Activated CD4-positive, alpha-beta T cell treated with anti-CD3 and anti-CD28 coated beads for 1 hour (primary cell): ENCODE data around the gene KANTR.

Source experiments
- DNase-seq: peaks from one replicate; pipeline ENCODE4 v3.0.0-alpha.2; 2020

Gene KANTR

GRCh38 chrX:53081925-53082772, 11.8 kb upstream of the KANTR start, which contains the start of gene TSPYL2:
Gene TSPYL2, plus strand, starts transcription at chrX:53082367. Its CDS starts 132 bp downstream, at chrX:53082499.
- DNase-seq = peak; percentile 92

- DNase-seq = no peak
Observed at GRCh38 chrX:53082773-53083616, 10.9 kb upstream of the KANTR start.

DNA sequence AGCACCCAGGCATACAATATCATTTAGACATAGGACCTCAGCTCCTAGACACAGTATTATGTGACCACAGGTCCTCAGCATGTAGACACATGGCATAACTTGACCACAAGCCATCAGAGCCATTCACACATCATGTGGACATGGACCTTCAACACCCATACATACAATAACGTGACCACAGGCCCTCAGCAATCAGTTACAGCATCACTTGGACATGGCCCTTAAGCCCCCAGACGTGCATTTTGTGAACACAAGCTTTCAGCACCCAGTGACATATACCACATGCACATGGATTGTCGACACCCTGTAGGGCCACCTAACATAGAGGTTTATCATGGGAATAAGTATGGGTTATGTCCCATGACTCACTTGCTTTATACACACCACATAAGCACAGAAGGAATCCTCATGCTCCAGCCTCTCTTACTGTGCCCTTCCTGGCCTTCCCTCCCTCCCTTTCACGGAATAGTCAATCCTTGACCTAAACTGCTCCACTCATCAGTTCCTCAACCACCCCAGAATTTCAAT, 9.8 kb upstream of the KANTR start:
- DNase-seq = no peak

- DNase-seq = no peak
Observed at GRCh38 chrX:53084863-53085262, 9.1 kb upstream of the KANTR start.

- no peak for DNase-seq
Observed at GRCh38 chrX:53085661-53086229, 8.2 kb upstream of the KANTR start.

DNA sequence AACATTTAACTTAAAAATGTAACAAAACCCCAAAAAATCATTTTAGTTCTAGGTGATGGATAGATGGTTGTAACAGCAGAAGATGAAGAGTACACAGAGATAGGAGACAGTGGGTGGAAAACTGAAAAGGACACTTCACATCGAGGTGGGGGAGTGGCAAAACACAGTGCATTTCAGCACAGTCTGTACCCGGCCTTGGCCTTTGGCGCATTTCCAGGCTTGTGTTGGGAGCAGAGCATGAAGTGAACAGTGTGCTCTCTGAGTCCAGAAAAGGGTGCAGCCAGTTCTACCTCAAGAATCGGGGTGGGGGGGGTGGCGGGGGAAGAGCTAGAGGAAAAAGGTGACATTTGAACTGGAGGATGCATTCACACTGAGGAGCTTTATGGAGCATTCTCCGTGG, 7.5 kb upstream of the KANTR start:
- DNase-seq = no peak

DNA sequence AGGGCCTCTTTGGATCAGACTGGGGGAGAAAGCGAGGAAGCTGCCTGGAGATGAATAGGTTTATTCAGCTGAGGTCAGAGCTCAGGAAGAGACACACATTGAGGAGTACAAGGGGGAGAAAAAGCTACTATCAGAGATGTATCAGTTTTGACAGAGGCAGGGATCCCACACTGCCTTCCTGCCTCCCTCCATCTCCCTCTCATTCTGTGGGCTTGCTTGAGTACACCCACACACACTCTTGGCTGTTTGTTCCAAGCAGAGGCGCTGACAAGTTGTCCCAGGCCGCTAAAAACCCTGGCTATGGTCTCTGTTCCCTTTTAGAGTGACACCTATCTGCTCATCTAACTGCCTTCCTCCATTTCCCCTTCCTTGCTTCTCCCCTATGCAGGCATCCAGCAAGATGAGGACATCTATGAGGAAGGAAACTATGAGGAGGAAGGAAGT, 6.5 kb upstream of the KANTR start:
- no peak for DNase-seq

- peak; percentile 75 for DNase-seq
Observed at GRCh38 chrX:53088136-53088974, 5.6 kb upstream of the KANTR start.

GRCh38 chrX:53089224-53089842, 4.6 kb upstream of the KANTR start:
- no peak for DNase-seq

GRCh38 chrX:53089925-53090324, 4.0 kb upstream of the KANTR start:
- no peak for DNase-seq

DNA sequence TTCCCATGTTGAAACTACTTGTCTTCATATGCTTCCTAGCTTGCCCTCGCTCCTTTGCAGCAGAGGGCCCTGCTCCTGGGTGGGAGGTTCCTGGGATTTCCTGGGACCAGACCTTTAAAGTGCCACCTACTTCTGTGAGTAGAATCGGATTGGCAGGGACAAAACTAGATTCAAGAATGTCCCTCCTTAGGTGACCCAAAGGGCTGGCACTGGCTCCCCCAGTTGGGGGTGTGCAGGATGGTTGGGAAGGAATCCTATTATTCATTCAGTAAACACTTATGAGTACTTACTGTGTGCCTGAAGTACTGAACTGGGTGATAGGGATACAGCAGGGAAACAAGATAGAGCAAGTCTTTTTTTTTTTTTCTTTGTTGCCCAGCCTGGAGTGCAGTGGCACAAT, 2.6 kb upstream of the KANTR start:
- DNase-seq = no peak

GRCh38 chrX:53093177-53093655, 726 bp upstream of the KANTR start:
- peak; percentile 57 for DNase-seq

GRCh38 chrX:53094582-53094905, 602 bp downstream of the KANTR start:
- no peak for DNase-seq

DNA sequence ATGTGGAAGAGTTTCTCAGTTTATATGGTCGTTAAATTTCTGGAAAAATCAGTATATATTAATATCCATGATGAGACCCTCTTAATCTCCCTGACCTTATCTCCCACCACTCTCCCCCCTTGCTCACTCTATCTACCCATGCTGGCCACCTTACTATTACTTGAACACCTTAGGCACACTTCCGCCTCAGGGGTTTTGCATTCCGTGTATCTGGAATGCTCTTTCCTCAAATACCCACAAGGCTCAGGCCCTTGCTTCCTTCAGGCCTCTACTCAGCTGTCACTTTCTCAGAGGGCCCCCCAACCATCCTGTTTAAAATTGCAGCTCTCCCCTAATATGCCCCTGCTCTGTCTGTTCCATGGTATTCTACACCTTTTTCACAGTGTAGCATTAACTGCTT, 1.9 kb downstream of the KANTR start:
- DNase-seq = no peak

GRCh38 chrX:53114864-53115549, 21.1 kb downstream of the KANTR start:
- no peak for DNase-seq

- no peak for DNase-seq
Observed at GRCh38 chrX:53115550-53115874, 21.6 kb downstream of the KANTR start.

DNA sequence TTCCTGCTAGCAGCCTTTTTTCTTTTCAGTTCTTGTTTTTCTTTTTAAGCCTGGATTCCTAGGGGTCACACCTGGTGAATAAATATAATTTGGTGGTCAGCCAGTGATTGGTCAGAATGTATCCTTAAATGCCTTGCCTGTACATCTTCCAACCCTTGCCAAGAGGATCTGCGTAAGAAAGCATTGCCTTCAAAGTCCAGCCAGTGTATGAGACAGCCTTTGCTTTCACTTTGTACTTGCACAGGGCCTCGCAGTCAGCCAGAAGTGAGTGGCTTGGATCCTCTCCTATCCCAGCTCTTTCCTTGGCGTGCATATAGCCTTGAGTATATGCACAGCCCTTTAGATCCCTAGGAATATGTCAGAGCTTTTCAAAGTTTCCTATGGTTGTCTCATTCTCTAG, 22.2 kb downstream of the KANTR start:
- no peak for DNase-seq

DNA sequence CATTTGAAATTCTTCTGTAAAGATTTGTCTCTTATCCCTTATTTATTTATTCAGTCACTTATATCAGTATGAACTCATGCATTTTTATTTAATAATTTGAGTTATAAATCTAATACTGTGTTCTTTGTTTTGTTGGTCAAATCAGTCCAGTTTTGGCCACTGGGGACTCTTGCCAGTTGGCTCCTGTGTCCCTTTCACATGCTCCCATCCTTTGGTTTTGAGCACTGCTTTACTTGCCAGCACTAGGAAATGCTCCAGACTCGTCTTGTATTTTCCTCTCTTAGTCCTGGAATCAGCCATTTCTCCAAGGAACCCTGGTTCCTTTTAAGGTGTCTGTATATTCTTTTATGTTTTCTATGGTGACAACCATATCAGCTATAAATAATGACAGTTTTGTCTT, 28.1 kb downstream of the KANTR start:
- DNase-seq = no peak

DNA sequence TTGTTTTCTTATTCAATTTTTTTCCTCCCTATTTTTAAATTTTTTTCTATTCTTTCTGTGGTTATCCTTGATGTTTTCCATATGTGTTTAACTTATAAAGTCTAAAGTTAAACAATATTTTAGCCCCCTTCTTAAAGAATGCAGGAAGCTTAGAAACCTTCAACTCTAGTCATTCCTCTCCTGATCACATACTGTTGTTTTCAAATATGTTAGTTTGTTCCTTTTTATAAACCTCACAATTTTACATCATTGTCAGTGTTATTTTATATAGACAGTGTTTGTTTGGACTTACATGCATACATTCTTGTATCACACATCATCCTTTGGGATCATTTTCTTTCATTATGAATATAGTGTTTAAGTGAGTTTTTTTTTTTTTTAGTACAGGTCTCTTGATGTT, 31.6 kb downstream of the KANTR start:
- DNase-seq = no peak

DNA sequence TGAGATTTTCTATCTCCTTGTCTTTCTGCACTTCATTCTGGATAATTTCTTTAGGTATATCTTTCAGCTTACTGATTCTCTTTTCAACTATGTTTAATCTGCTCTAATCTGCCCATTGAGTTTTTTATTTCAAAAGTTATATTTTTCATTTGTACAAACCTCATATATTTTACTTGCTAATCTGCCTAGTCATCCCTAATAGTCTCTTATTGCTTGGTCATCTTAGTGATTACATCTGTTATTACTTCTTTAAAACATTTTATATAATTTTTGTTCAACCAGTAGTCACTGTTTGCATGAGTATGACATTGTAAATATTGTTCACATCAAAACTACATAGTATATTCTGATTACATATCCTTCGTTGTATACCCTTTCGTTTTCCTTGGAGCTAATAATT, 32.4 kb downstream of the KANTR start:
- no peak for DNase-seq

DNA sequence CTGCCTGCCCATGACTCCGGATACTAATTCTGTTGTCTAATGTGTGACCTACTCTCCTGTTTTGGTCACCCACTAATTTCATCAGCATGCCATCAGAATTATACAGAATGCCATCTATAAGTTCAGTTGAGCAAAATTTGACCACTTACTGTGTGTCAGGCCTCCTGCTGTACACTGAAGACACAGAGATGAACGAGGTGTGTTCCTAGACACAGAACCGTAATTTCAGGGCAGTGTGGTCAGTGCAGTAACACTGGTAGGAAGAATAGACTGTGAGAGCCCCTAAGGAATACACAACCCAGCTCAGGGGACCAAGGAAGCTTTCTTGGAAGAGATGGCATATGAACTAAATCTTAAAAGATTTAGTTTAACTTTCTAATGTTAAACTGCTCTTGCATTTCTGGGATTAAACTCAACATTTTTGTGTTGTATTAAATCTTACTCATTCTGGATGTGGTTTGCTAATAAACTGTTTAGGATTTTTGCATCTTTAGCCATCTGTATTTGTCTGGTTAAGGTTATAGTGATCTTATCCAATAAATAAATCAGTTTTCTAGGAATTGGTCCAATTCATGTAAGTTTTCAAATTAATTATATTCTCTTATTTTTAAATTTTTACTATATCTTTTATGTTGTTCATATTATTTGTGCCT, 34.3 kb downstream of the KANTR start:
- DNase-seq = no peak
